NCI-H446 treated with DMSO at 0.1 percent for 48 hours (cell line): ENCODE data around the gene ROPN1B.

ENCODE experiments used
- DNase-seq: peaks from one replicate; lab custom pipeline; 2025; lab: John Stamatoyannopoulos, UW

The ROPN1B gene

DNA sequence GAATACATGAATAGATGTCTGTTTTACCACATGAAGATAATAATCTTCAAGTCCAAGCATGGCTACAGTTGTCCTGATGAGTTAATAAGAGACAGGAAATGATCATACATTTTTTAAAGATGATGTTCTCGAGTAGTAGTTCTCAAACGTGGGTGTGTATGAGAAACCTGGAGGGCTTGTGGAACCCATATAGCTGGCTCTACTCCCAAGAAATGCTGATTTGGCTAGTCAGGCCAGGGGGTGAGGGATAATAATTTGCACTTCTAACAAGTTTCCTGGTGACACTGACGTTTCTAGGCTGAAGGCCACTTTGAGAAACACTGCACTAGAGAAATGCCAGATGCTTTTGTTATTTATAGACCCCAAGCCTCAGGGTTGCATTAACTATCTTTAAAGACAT is 37.0 kb downstream of the ROPN1B start:
- DNase-seq: no peak

DNA sequence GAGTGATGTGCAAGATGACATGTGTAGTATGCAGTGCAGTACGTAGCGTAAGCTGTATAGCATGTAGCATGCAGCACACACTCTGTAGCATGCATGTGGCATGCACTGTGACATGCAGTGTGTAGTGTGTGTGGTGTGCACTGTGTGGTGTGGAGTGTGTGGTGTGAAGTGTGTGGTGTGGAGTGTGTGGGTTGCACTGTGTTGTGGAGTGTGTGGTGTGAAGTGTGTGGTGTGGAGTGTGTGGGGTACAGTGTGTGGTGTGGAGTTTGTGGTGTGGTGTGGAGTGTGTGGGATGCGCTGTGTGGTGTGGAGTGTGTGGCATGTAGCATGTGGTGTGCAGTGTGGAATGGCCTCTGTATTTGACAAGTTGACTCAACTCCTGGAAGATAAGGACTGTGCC is 39.2 kb downstream of the ROPN1B start:
- DNase-seq: no peak

DNA sequence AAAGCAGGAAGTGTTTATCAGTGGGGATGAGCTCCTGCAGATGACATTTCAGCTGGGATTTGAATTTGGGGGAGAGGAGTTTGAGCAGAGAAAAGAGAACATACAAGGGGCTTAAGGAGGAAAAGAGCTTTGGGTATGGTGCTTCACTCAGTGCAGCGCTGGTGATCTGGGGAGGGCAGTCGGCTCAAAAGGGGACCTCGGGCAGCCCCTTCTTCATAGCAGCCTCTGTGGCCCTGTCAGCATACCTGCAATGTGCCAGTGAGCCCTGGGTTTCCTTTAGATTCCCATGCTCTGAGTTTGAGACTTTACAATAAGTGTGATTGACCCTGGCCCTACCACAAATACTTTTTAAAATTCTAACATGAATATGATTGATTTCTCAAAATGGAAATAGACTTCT is 40.2 kb downstream of the ROPN1B start:
- no peak for DNase-seq

DNA sequence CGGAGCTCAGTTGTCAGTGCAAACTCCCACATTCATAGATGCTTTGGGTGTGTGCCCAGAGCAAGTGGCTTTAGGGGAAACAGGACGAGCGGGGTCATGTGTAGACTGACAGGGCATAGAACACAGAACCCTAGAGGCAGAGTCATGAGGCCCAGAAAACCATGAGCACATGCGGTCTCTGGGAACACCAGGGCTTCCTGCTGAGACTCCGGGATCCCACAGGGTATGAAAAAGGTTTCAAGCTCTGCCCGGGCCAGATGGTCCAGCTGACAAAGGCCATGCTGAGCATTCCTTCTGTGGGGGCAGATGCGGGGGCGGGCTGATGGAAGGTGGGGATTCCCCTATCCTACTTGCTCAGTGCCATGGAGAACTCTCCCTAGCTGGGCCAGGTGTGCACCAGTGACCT is 44.8 kb downstream of the ROPN1B start:
- DNase-seq: no peak

DNA sequence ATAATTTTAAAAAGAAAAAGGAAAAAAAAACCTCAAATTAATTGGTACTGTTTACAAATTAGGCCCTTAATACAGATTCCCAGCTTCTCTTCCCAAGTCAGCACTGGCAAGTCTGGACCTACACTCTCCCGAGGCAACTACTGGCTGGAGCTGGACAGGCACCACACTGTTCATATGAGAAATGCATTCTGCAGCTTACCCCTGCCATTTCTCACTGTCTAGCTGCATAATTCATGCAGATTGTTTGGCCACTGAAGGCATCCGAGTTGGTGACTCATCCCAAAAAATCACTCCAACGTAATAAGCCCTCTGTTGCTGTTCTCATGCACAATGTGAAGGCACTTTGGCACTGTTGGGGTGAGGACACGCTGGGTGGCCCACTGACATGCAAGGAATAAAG is 45.3 kb downstream of the ROPN1B start:
- no peak for DNase-seq

DNA sequence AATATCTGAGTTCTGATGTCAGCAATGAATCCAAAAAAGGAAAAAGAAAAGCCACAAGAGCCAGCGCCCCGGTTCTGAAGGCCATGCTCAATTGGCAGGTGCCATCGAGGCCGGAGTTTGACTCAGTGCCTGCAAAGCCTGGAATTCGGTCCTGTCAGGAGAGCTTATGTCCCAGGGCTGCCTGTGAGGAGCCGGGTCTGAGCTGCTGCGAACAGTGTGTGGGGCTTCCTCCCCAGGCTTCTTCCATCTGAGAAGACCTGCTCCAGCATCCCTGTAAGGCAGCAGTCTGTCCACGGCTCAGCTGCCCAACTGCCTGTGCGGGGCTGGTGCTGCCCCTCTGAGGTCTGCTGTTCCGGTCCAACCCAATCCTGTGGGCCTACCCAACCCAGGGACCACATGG is 46.1 kb downstream of the ROPN1B start:
- no peak for DNase-seq

DNA sequence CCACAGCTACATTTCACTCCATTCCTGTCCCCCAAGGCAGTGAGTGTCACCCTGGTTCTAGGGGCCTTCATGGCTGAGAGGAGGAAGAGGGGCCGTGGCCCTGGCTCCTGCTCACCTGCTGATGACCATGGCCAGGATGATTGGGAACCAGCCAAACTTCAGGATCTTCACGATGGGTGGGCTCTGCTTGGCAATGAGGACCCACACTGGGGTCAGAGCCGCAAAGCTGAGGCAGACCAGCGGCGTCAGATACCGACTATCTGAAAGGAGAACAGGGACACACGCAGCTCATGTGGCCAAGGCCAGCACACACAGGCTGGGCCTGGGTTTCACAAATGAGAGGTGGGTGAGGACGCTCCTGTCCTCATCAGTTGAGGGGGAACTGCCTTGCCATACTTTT is 47.6 kb downstream of the ROPN1B start:
- no peak for DNase-seq

DNA sequence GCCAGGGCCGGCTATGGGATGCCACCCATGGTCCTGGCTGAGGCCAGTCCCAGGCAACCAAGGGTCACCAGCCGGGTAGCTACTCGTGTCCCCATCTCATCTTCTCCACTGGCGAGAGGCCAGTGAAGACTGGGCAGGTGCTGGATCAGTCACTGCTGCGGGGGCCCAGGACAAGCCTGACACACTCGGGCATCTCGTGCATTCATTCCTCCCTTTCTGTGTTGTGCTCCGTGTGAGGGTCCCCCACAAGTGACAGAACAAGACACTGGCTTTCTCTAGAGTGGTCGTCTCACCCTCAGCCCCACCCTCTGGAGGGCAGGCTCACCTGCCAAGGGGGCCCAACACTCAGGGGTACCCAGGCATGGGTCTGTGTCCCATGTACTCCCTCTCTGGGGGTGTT is 48.4 kb downstream of the ROPN1B start:
- no peak for DNase-seq

DNA sequence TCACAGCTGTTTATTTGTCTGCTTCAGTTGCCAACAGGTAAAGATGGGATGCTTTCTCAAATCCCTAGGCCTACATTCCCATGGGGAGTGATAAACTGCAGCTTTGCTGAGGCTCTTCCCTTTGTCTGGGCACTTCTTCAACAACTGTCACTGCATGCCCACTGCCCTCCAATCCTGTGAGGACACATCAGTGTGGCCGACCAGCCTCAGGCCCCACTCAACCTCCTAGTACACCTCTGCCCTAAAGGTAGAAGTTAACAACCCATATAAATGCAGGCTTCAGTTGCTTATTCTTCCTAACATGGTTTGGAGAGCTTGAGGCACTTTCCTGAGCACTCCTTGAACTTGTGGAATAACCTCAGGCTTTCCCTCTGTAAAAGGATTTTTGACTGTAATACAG is 49.6 kb downstream of the ROPN1B start:
- DNase-seq: no peak

DNA sequence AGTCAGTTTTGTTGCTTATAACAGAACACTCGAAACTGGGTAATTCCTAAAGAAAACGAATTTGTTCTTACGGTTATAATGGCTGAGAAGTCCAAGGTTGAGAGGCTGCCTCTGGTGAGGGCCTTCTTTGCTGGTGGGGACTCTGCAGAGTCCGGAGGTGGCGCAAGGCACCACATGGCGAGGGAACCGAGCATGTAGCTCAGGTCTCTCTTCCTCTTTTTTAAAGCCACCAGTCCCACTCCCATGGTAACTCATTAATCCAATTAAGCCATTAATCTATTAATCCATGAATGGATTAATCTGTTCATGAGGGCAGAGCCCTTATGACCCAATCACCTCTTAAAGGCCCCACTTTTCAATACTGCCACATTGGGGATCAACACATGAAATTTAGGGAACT is 50.0 kb downstream of the ROPN1B start:
- no peak for DNase-seq

DNA sequence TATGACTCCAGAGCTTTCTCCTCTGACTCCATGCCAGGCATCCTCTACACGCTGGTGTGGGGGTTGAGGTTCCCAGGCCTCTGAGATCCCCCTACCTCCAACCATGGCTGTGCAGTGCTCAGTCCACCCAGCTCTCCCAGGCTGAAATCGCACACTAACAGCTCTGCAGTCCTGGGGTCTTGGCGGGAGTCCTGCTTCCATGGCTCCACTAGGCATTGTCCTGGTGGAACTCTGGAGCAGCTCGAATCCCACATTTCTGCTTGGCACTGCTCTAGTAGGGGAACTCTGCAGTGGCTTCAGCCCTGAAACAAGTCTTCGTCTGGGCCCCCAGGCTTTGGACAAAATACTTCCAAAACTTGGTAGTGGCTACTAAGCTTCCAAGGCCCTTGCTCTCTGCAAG is 50.7 kb downstream of the ROPN1B start:
- DNase-seq: no peak

DNA sequence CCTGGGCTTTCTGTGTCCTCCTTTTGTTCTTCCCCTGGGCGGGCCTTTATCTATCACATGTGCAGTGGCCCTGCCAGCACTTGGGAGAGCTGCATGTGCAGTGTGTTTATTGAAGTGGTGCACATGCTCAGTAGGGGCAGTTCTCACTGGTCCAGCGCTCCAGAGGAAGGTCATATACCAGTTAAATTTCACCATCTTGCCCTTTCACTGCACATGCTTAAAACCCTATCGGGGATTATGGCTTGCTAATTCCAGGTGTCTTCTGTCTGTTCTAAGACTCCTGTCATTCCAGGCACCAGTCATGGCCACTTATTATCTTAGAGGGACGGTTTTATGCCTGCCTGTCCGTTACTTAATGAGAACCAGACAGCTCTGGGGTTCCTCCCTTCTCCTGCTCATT is 52.2 kb downstream of the ROPN1B start:
- no peak for DNase-seq

DNA sequence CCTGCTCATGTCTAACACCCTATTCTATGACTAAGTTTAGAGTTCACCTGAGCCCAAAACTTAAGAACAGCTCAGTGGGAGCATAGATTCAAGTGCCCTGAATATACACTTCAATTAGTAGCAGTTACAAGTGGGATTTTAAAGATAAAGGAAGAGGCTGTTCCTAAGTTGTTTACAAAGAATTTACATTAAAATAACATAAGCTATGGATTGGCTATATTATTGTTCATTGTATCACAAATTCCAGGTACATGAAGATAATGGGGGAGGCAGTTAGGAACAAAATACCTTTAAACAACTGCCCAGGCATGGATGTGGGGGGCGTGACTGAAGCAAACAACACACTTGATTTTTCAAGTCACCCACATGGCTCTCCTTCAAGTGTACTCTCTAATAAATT is 52.7 kb downstream of the ROPN1B start:
- DNase-seq: no peak

DNA sequence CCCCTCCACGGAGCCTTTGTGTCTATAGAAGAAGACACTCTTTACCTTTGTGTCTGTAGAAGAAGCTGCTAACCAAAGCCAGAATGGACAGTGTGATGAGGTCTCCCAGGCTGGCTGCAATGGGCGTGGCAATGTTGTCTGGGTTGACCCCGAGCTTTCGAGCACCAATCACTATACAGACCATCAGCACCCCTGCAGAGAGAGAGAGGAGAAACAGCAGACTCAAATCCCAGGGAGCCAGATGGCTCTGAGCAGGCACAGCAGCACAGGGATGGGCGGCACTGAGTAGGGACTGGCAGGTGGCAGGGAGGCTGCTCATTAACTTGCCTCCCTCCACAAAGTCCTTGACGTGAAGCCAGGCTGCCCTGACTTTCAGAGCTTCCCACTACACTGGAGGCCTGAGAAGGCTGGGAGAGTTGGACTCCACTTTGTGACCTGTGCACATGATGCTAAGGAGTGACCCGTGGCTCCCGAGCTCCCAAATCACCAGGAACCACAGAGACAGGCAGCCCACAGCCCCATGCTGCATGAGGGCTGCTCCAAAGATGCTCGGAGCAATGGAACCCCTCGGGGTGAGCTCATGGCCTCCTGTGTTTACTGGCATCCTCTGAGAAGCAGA is 53.9 kb downstream of the ROPN1B start:
- DNase-seq: no peak

DNA sequence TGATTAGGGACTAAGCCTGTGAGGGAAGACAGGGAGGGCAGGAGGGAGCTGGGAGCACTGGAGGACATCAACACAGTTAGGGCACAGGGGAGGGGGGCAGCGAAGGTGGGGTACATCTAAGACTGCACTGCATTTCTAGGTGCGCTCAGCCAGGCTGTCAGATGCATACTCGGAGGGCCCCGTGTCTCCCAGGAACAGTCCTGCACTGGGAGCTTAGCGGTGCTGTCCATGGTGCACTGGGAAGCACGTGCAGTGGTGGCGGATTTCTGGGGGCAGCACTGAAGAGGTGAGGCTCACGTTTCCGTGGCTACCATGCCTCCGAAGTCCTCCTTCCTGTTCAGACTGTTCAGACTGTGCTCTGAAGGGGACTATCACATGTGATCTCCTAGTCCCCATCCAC is 54.4 kb downstream of the ROPN1B start:
- DNase-seq: no peak

DNA sequence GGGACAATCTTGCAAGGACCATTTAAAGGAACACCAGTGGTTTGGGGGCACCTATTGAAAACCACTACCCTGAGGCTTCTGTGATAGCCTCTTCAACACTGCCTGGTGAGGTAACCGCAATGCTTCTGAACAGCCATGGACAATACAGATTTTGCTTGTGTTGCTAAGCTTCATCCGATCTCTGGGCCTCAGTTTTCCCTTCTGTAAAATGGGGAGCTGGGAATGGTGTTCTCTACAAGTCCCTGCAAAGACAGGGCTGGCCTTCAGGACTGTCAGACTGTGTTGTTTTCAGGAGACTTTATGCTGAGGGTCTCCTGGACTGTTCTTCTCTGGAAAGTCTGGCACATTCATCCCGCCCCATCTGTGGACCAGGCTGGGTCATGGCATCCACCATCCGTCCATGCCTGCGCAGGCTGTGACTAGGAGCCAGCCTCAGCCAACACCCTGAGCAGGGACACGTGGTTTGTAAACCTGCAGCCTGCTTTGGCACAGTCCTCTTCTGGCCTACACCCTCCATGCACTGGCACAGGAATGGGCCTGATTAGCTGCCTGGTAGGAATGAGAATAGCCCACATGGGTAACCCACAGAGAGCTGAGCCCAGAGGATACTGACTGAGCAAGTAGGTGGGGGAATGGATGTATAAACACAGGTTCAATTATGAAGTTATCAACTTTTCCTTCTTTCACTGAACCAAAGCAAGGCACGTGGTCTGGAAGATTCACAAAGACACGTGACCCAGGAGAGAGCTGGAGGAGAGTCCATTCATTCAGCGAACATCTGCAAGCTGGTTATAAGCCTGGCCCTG is 55.3 kb downstream of the ROPN1B start:
- no peak for DNase-seq

DNA sequence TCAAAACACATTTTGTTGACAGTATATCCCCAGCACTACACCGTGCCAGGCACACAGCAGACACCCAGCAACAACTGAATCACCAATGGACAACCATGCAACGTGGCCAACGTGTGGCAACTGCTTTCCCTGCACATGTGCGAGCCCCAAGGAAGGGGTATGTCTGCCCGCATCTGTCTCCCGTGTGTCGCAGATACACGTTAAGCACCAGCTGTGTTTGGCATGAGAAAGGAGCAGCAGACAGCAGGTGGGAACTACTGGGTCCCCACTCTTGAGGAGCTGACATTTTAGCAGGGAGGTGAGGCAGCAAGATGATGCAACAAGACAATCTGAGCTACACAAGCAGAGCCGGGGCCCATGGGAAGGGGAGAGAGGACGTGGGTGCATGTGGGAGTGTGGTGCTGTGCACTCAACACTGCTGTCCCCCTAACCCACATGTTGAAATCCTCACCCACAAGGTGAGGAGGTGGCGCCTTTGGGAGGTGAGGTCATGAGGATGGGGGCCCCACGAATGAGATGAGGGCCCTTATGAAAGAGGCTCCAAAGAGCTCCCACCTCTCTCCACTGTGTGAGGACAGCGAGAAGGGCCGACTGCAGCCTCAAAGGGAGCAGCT is 56.2 kb downstream of the ROPN1B start:
- no peak for DNase-seq

DNA sequence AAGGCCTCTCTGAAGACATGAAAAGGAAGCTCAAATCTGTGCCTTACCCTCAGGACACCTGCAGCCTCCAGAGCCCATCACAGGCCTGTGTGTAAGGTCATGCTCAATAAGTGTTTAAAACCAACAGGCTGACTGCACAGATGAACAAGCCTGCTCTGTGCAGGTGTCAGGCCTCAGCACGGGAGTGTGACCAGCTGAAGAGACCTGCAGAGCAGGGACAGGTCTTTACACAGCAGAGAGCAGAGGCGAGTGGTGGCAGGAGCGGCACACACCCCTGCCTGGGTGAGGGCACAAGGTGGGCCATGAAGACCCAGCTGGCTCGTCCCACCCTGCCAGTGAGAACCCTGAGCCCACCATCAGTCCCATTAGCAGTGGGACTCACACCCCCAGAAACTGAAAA is 56.9 kb downstream of the ROPN1B start:
- no peak for DNase-seq

DNA sequence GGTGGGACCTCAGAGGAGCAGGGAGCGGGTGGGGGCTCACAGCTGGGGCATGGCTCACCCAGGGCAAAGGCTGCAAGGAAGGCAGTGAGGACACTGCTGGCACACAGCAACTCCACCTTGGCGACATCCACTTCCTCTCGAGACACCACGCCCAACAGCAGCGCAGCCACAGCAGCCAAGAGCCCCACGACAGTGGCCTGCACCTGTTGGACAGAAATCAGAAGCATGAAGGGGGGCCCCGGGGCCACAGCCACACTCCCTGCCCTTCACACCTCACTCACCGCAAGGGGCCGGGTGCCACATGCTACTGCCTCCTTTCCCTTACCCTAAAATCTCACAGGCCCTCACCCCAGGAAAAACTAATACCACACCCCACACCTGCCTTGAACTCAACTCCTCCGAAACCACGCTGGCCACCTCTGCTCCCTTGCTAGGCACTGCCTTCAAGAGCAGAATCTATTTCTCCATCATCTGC is 57.3 kb downstream of the ROPN1B start:
- DNase-seq: no peak

DNA sequence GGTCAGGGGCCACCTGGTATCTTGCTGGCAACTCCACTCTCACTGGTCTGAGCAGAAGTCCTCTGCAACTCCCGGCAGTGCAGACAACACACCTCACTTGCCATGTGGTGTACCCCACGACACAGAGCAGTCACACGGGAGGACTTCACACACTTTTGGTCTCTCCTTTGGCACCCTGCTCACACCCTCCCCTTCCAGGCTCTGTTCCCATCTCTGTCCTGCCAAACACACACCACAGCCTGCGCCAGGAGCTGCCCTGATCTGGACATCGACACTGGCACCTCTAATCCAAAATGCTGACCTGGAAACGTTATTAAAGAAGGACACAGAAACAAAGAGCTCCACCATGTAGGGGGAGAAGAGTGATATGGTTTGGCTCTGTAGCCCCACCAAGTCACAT is 57.8 kb downstream of the ROPN1B start:
- DNase-seq: no peak

DNA sequence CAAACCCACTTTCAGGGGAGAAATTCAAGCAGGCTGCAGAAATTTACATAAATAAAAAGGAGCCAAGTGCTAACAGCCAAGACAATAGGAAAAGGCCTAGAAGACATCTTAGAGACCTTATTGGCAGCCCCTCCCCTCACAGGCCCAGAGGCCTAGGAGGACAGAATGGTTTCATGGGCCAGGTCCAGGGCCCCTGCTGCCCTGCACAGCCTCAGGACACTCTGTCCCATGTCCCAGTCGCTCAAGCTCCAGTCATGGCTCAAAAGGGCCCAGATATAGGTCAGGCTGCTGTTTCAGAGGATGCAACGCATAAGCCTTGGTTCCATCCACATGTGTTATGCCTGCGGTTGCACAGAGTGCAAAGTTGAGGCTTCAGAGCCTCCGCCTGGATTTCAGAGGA is 59.1 kb downstream of the ROPN1B start:
- DNase-seq: no peak

DNA sequence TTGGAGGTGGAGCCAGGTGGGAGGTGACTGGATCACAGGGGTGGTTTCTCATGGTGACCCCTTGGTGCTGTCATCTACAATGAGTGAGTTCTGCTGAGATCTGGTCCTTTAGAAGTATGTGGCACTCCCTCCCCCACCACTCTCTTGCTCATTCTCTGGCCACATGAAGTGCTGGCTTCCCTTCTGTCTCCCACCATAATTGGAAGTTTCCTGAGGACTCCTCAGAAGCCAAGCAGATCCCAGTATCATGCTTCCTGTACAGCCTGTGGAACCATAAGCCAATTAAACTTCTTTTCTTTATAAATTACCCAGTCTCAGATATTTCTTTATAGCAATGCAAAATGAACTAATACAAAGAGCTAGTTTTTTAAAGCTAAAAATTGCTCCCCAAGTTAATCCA is 60.3 kb downstream of the ROPN1B start:
- DNase-seq: no peak

DNA sequence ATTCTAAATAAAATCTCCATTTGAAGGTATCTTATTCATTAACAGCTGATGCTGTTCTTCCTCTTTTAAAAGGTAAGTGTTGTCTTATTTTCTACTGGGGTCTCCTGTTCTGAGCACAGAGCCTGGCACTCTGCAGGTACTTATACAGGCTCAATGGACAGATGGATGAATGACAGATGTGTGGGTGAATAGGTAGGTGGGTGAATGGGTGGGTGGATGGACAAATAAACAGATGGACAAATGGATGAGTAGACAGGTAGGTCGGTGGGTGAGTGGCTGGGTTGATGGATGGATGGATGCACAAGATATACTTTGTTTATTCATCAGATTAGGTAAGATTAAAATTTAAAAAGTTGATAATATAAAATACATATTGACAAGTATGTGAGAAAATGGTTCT is 61.5 kb downstream of the ROPN1B start:
- DNase-seq: no peak
